ENCODE measurements around the gene KCNMB1.

The KCNMB1 gene

DNA sequence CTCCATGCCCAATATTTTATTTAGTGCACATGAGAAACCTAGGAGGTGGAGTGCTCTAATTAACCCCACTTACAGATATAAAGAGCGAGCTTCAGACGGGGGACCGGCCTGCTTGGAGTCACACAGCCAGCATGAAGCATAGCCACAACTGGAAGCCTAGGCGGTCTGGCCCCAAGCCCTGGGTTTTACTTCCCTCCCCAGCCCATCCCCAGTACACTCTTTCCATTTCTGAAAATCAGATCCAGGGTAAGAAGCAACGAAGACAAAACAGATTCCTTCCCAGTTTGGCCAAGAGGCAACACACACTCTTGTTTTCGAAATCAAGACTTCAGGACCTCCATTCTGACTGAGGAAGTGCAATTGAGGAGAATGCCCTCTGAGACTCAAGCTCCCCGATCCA is 27.1 kb downstream of the KCNMB1 start:
- Histone ChIP-seq H3K4me3 (replicated peaks; ENCODE audit: insufficient read depth, low read length) (no peak overlapping the region), H3K27me3 (ENCODE audit: insufficient read depth, poor library complexity, severe bottlenecking) (no peaks in the 10 kb centered on the region), H3K27ac (replicated peaks) (peak overlapping the region; percentile 83)
- DNase-seq (ENCODE audit: low read depth in 1 of 2, low spot score in 1 of 2): no peak
- TF ChIP-seq, protein P1, sequence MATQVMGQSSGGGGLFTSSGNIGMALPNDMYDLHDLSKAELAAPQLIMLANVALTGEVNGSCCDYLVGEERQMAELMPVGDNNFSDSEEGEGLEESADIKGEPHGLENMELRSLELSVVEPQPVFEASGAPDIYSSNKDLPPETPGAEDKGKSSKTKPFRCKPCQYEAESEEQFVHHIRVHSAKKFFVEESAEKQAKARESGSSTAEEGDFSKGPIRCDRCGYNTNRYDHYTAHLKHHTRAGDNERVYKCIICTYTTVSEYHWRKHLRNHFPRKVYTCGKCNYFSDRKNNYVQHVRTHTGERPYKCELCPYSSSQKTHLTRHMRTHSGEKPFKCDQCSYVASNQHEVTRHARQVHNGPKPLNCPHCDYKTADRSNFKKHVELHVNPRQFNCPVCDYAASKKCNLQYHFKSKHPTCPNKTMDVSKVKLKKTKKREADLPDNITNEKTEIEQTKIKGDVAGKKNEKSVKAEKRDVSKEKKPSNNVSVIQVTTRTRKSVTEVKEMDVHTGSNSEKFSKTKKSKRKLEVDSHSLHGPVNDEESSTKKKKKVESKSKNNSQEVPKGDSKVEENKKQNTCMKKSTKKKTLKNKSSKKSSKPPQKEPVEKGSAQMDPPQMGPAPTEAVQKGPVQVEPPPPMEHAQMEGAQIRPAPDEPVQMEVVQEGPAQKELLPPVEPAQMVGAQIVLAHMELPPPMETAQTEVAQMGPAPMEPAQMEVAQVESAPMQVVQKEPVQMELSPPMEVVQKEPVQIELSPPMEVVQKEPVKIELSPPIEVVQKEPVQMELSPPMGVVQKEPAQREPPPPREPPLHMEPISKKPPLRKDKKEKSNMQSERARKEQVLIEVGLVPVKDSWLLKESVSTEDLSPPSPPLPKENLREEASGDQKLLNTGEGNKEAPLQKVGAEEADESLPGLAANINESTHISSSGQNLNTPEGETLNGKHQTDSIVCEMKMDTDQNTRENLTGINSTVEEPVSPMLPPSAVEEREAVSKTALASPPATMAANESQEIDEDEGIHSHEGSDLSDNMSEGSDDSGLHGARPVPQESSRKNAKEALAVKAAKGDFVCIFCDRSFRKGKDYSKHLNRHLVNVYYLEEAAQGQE (IDR thresholded peaks at IDR 0.05; ENCODE audit: insufficient replicate concordance, low read depth): no peak
- peak; percentile 38; the same call in 1 of the 2 replicates for TF ChIP-seq SPI1 (IDR thresholded peaks at IDR 0.05; ENCODE audit: borderline replicate concordance, low read depth)

DNA sequence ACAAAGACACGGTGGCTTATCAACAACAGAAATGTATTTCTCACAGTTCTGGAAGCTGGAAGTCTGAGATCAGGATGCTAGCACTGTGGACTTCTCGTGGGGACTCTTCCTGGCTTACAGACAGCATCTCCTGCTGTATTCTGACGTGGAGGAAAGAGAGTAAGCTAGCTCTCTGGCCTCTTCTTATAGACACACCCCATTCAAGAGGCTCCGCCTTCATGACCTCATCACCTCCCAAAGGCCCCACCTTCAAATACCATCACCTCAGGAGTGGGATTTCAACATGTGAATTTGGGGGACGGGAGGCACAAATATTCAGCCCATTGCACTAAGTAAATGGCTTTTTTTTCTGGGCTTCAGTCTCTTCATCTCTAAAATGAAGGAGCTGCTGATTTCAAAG is 27.6 kb downstream of the KCNMB1 start:
- Histone ChIP-seq H3K27ac (replicated peaks) (peak overlapping the region; percentile 83), H3K4me3 (replicated peaks; ENCODE audit: insufficient read depth, low read length) (no peak overlapping the region), H3K27me3 (ENCODE audit: insufficient read depth, poor library complexity, severe bottlenecking) (no peaks in the 10 kb centered on the region)
- TF ChIP-seq SPI1 (IDR thresholded peaks at IDR 0.05; ENCODE audit: borderline replicate concordance, low read depth): no peak
- TF ChIP-seq POLR2AphosphoS5 (IDR thresholded peaks at IDR 0.05; ENCODE audit: low read depth): no peak
- TF ChIP-seq GABPA (IDR thresholded peaks at IDR 0.05; ENCODE audit: low read depth): no peak
- TF ChIP-seq, protein P2, sequence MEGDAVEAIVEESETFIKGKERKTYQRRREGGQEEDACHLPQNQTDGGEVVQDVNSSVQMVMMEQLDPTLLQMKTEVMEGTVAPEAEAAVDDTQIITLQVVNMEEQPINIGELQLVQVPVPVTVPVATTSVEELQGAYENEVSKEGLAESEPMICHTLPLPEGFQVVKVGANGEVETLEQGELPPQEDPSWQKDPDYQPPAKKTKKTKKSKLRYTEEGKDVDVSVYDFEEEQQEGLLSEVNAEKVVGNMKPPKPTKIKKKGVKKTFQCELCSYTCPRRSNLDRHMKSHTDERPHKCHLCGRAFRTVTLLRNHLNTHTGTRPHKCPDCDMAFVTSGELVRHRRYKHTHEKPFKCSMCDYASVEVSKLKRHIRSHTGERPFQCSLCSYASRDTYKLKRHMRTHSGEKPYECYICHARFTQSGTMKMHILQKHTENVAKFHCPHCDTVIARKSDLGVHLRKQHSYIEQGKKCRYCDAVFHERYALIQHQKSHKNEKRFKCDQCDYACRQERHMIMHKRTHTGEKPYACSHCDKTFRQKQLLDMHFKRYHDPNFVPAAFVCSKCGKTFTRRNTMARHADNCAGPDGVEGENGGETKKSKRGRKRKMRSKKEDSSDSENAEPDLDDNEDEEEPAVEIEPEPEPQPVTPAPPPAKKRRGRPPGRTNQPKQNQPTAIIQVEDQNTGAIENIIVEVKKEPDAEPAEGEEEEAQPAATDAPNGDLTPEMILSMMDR (IDR thresholded peaks at IDR 0.05; ENCODE audit: insufficient read depth, low read length): no peak
- no peak for DNase-seq (ENCODE audit: low read depth in 1 of 2, low spot score in 1 of 2)

DNA sequence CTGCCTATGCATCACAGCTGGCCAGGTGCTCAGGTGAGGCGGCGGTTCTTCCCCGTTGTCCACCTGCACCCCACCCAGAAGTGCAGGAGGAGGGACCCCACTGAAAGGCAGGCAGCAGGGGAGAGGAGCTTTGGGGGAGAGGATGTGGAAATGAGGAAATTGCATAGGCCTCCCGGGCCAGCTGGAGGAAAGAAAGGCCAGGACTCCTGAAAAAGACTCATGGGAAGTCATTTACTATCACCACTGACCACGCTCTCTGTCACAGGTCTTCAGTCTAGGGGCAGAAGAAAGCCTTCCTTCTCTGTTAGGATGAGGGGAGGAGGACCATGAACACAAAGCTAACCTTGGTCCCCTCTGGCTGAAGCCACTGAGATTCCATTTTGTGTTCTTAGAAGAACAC is 28.1 kb downstream of the KCNMB1 start:
- Histone ChIP-seq H3K27ac (replicated peaks) (peak overlapping the region; percentile 83), H3K27me3 (ENCODE audit: insufficient read depth, poor library complexity, severe bottlenecking) (no peaks in the 10 kb centered on the region), H3K4me3 (replicated peaks; ENCODE audit: insufficient read depth, low read length) (no peak overlapping the region)
- peak in 1 of 2 experiments; percentile 47 for DNase-seq (ENCODE audit: low read depth in 1 of 2, low spot score in 1 of 2)
- TF ChIP-seq GABPA (IDR thresholded peaks at IDR 0.05; ENCODE audit: low read depth) (no peak), POLR2AphosphoS5 (IDR thresholded peaks at IDR 0.05; ENCODE audit: low read depth) (no peak), SPI1 (IDR thresholded peaks at IDR 0.05; ENCODE audit: borderline replicate concordance, low read depth) (no peak)
- TF ChIP-seq, protein P2 (IDR thresholded peaks at IDR 0.05; ENCODE audit: insufficient read depth, low read length): no peak
- TF ChIP-seq, protein P1 (IDR thresholded peaks at IDR 0.05; ENCODE audit: insufficient replicate concordance, low read depth): no peak

DNA sequence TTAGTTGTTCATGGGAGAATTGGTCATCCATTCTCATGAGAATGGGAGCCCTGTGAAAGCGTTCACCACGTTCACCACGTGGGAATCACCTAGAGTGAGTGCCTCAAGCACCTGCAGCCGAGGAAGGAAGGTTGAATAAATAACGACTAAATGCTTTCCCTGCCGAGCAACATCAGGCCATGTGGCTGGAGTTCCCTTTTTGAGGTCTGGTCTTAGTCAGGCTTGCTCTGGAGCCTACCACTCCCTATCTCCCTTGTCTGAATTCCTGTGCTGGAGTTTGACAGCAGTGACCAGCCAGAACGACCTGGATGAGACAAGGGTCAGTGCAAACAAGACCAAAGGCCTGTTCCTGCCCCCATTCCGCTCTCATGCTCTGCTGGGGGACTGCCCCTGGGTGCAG is 28.5 kb downstream of the KCNMB1 start:
- Histone ChIP-seq H3K4me3 (replicated peaks; ENCODE audit: insufficient read depth, low read length) (no peak overlapping the region), H3K27me3 (ENCODE audit: insufficient read depth, poor library complexity, severe bottlenecking) (no peaks in the 10 kb centered on the region), H3K27ac (replicated peaks) (peak overlapping the region; percentile 83)
- DNase-seq (ENCODE audit: low read depth in 1 of 2, low spot score in 1 of 2): peak; percentile 31 to 83
- TF ChIP-seq GABPA (IDR thresholded peaks at IDR 0.05; ENCODE audit: low read depth) (no peak), POLR2AphosphoS5 (IDR thresholded peaks at IDR 0.05; ENCODE audit: low read depth) (peak; percentile 77), SPI1 (IDR thresholded peaks at IDR 0.05; ENCODE audit: borderline replicate concordance, low read depth) (peak; percentile 94)
- TF ChIP-seq, protein P1 (IDR thresholded peaks at IDR 0.05; ENCODE audit: insufficient replicate concordance, low read depth): no peak
- TF ChIP-seq, protein P2 (IDR thresholded peaks at IDR 0.05; ENCODE audit: insufficient read depth, low read length): no peak
